Spleen (tissue), 11 donors: ENCODE results near the gene HAND1. TPM values are rescaled to one million over a fixed set of nuclear protein-coding genes. Genes with fewer than 3 reads are reported as not detected.
A peak's percentile ranks its signal among the peaks of the same experiment; 100 is the strongest.

Experiments used
- DNase-seq: peaks from one replicate; pipeline ENCODE4 v3.0.0-alpha.2; 2020
- H3K27ac ChIP-seq, 8 donors: fragments of 200-600 bp; sonication (generic) in 7 of 8; 1 replicate in 4 of 8; 2 replicates in 4 of 8; pipeline versions ENCODE4 v1.5.0 to v1.8.0; 2016 to 2021; ENCODE audit warnings: inconsistent platforms in 4 of 8, mild to moderate bottlenecking in 4 of 8, moderate library complexity in 1 of 8
- H3K27me3 ChIP-seq, 7 donors: fragments of 200-600 bp; sonication (generic) in 6 of 7; replicated peaks in 1 of 7; 1 replicate in 4 of 7; 2 replicates in 3 of 7; pipeline versions ENCODE4 v1.5.0 to v1.8.0; 2016 to 2021; ENCODE audit warnings: inconsistent platforms in 3 of 7, mild to moderate bottlenecking in 1 of 7
- H3K36me3 ChIP-seq, 6 donors: fragments of 200-600 bp; sonication (generic) in 5 of 6; 1 replicate in 4 of 6; 2 replicates in 2 of 6; pipeline versions ENCODE4 v1.5.0 to v1.8.0; 2016 to 2021; ENCODE audit warnings: inconsistent platforms in 2 of 6
- H3K4me1 ChIP-seq, 6 donors: fragments of 200-600 bp; sonication (generic) in 5 of 6; 1 replicate in 3 of 6; 2 replicates in 3 of 6; pipeline versions ENCODE4 v1.5.0 to v1.8.0; 2016 to 2021; ENCODE audit warnings: inconsistent platforms in 3 of 6
- H3K4me3 ChIP-seq, 8 donors: fragments of 200-600 bp; sonication (generic) in 7 of 8; 1 replicate in 4 of 8; 2 replicates in 4 of 8; pipeline versions ENCODE4 v1.5.0 to v1.8.0; 2016 to 2021; ENCODE audit warnings: inconsistent platforms in 4 of 8, mild to moderate bottlenecking in 4 of 8, moderate library complexity in 2 of 8
- H3K9me3 ChIP-seq, 8 donors: fragments of 200-600 bp; sonication (generic) in 7 of 8; 1 replicate in 4 of 8; 2 replicates in 4 of 8; pipeline versions ENCODE4 v1.5.0 to v1.8.0; 2016 to 2021; ENCODE audit warnings: inconsistent platforms in 4 of 8
- POLR2A ChIP-seq, 3 donors: fragments of 450-650 bp; IDR thresholded peaks; one replicate each; pipeline ENCODE4 v1.5.1; 2017; ENCODE audit warnings: antibody characterized with exemption in 3 of 3, mild to moderate bottlenecking in 1 of 3
- POLR2AphosphoS5 ChIP-seq, 3 donors: sonication (generic); formaldehyde crosslinking; IDR thresholded peaks; one replicate each; pipeline ENCODE4 v1.5.1; 2017; ENCODE audit warnings: antibody characterized with exemption in 3 of 3
- WGBS, 5 donors: extraction: QIAGEN DNeasy Blood & Tissue Kit in 3 of 5; methylation state at CpG; one replicate each; pipeline versions ENCODE4 v1.1.5 to v1.1.7; 2013 to 2018; 5-methylcytosine and 5-hydroxymethylcytosine counted together
- intact Hi-C: fragments of 100-400 bp; cut with DNase I; formaldehyde crosslinking; loops from one replicate; pipeline ENCODE4 v1.15.0; 2023; ENCODE audit warnings: low total_unique reads
- polyA plus RNA-seq, 3 donors: library from polyadenylated mRNA; stranded (reverse); fragments of 200-250 nt; gene quantifications; one replicate each; pipeline ENCODE4 v1.2.1, GENCODE V29; 2013
- total RNA-seq, 7 donors: library from RNA; depleted of rRNA in 3 of 7; stranded (reverse); fragments of >200 nt in 3 of 7; fragmentation: NEBNext Ultra II Directional in 4 of 7; extraction: Animal tissue kit (Norgen Biotek cat#: 25700) in 4 of 7; gene quantifications; one replicate each; pipeline versions ENCODE4 v1.1.0 to v1.2.1, GENCODE V29; 2016 to 2021
- TF ChIP-seq, protein P1 (sequence below), 11 experiments: fragments of 200-600 bp in 7 of 11; fragments of 450-650 bp in 4 of 11; sonication (generic) in 4 of 11; IDR thresholded peaks in 8 of 11; conservative IDR thresholded peaks in 3 of 11; 1 replicate in 7 of 11; 2 replicates in 4 of 11; pipeline versions ENCODE4 v1.4.0 to v1.8.0; 2016 to 2021; ENCODE audit warnings: antibody characterized with exemption in 11 of 11, inconsistent platforms in 4 of 11, mild to moderate bottlenecking in 1 of 11
- donor health status: healthy with polysubstance abuse.
- donor health status: DM: no; HTN: no; CAD: no; lungs with moderate emphysema.
- donor health status: DM: no; HTN: no; CAD: no.
- donor health status: Bipolar disorder and iron deficiency.
- donor health status: healthy.
- donor health status: DM: no; HTN: no; CAD: no.
- donor health status: DM: yes; HTN: yes; CAD: no.

Gene HAND1
- total and polyA plus RNA-seq, 10 donors = not detected

- WGBS, 5 donors = 59 to 77% (median 66%) methylated on average over 2 of the region's 2 CpGs
- peaks cover 0 to 9% (median 0%) of the 10 kb centered on the region in 6 donors for H3K4me1 ChIP-seq
- H3K27ac ChIP-seq = no peak overlapping the region
- DNase-seq = peak; percentile 36
- peaks cover 0 to 16% (median 0%) of the 10 kb centered on the region in 7 donors for H3K27me3 ChIP-seq
- intact Hi-C loops = no loop called here
- TF ChIP-seq, protein P1, sequence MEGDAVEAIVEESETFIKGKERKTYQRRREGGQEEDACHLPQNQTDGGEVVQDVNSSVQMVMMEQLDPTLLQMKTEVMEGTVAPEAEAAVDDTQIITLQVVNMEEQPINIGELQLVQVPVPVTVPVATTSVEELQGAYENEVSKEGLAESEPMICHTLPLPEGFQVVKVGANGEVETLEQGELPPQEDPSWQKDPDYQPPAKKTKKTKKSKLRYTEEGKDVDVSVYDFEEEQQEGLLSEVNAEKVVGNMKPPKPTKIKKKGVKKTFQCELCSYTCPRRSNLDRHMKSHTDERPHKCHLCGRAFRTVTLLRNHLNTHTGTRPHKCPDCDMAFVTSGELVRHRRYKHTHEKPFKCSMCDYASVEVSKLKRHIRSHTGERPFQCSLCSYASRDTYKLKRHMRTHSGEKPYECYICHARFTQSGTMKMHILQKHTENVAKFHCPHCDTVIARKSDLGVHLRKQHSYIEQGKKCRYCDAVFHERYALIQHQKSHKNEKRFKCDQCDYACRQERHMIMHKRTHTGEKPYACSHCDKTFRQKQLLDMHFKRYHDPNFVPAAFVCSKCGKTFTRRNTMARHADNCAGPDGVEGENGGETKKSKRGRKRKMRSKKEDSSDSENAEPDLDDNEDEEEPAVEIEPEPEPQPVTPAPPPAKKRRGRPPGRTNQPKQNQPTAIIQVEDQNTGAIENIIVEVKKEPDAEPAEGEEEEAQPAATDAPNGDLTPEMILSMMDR (IDR thresholded peaks at IDR 0.05 in 8 of 11, conservative IDR thresholded peaks at IDR 0.05 in 3 of 11) = no peak
- TF ChIP-seq POLR2A (IDR thresholded peaks at IDR 0.05) (no peak), POLR2AphosphoS5 (IDR thresholded peaks at IDR 0.05) (no peak)
- no peak overlapping the region for H3K4me3 ChIP-seq
- no peaks in the 10 kb centered on the region for H3K9me3 ChIP-seq
- H3K36me3 ChIP-seq = no peaks in the 10 kb centered on the region
Measured at GRCh38 chr5:154501566-154501965, 23.5 kb upstream of the HAND1 start.

- Histone ChIP-seq H3K27me3 (peaks cover 0 to 40% (median 10%) of the 10 kb centered on the region in 7 donors), H3K9me3 (no peaks in the 10 kb centered on the region), H3K27ac (no peak overlapping the region), H3K4me1 (peaks cover 0 to 9% (median 0%) of the 10 kb centered on the region in 6 donors), H3K4me3 (no peak overlapping the region), H3K36me3 (no peaks in the 10 kb centered on the region)
- intact Hi-C loops = no loop called here
- 81 to 92% (median 86%) methylated on average over 2 of the region's 2 CpGs for WGBS, 5 donors
- no peak for TF ChIP-seq POLR2A (IDR thresholded peaks at IDR 0.05)
- TF ChIP-seq, protein P1 (IDR thresholded peaks at IDR 0.05 in 8 of 11, conservative IDR thresholded peaks at IDR 0.05 in 3 of 11) = no peak
- no peak for TF ChIP-seq POLR2AphosphoS5 (IDR thresholded peaks at IDR 0.05)
- DNase-seq = no peak
Measured at GRCh38 chr5:154498994-154499393, 21.0 kb upstream of the HAND1 start.

DNA sequence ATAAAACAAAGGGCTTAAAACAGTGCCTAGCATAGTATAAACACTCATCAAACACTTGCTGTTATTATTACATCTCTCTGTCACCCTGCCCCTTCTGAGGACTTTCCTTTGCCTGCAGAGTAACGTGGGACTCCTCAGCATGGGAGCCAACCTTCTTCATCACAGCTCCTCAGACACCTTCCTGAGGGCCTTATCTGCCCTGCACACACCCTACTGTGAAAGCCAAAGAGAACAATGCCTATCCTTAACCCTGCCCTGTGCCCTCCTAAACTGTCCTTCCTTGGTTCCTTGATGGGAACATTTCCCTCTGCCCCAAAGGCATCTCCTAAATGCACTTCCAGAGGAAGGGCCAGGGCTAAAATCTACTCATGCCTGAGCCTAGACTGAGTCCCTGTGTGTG lies 20.6 kb upstream of the HAND1 start:
- Histone ChIP-seq H3K4me1 (peaks cover 0 to 8% (median 0%) of the 10 kb centered on the region in 6 donors), H3K4me3 (no peak overlapping the region), H3K9me3 (no peaks in the 10 kb centered on the region), H3K27ac (no peak overlapping the region), H3K36me3 (no peaks in the 10 kb centered on the region), H3K27me3 (peaks cover 0 to 44% (median 14%) of the 10 kb centered on the region in 7 donors)
- WGBS, 5 donors = 42 to 71% (median 52%) methylated on average over 1 of the region's 1 CpG
- TF ChIP-seq POLR2A (IDR thresholded peaks at IDR 0.05) (no peak), POLR2AphosphoS5 (IDR thresholded peaks at IDR 0.05) (no peak)
- TF ChIP-seq, protein P1 (IDR thresholded peaks at IDR 0.05 in 8 of 11, conservative IDR thresholded peaks at IDR 0.05 in 3 of 11) = no peak
- no peak for DNase-seq
- intact Hi-C loops = no loop called here

DNA sequence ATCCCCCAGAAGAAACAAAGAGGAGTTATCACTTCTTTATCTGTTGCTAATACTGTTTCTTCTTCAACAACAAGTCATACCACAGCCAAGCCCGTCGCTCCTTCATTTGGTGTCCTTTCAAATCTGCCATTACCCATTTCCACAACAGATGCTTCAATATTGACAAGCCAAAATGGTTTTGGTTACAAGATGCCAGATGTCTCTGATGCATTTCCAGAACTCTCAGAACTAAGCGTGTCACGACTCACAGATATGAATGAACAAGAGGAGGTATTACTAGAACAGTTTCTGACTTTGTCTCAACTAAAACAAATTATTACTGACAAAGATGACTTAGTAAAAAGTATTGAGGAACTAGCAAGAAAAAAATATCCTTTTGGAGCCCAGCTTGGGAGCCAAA lies 16.0 kb upstream of the HAND1 start:
- WGBS, 5 donors = 67 to 84% (median 80%) methylated on average over 4 of the region's 4 CpGs
- no peak for DNase-seq
- no peak overlapping the region for H3K4me3 ChIP-seq
- H3K9me3 ChIP-seq = no peaks in the 10 kb centered on the region
- TF ChIP-seq, protein P1 (IDR thresholded peaks at IDR 0.05 in 8 of 11, conservative IDR thresholded peaks at IDR 0.05 in 3 of 11) = no peak
- no peak for TF ChIP-seq POLR2AphosphoS5 (IDR thresholded peaks at IDR 0.05)
- no peak for TF ChIP-seq POLR2A (IDR thresholded peaks at IDR 0.05)
- peaks cover 0 to 84% (median 34%) of the 10 kb centered on the region in 7 donors for H3K27me3 ChIP-seq
- no peaks in the 10 kb centered on the region for H3K36me3 ChIP-seq
- no peaks in the 10 kb centered on the region for H3K4me1 ChIP-seq
- intact Hi-C loops = no loop called here
- no peak overlapping the region for H3K27ac ChIP-seq
